SK-N-SH (cell line): ENCODE results near the gene FAM219A. TPM values are rescaled to one million over a fixed set of nuclear protein-coding genes. Genes with fewer than 3 reads are reported as not detected.
A peak's percentile ranks its signal among the peaks of the same experiment; 100 is the strongest.

Source experiments
- CTCF ChIA-PET: fragments of 300-600, 350-600 bp; formaldehyde crosslinking; extraction: SDS; loops from one replicate; lab custom pipeline; 2021; lab: Yijun Ruan, JAX
- POLR2A ChIA-PET: fragments of 350-600 bp; sonication (Branson Sonifier 250); formaldehyde crosslinking; extraction: SDS; loops from one replicate; lab custom pipeline; 2020; ENCODE audit warnings: antibody characterized with exemption, inconsistent platforms; lab: Yijun Ruan, JAX
- DNase-seq: peaks from one replicate; pipeline ENCODE4 v3.0.0; 2012
- H2AFZ ChIP-seq: fragments of 200-600 bp; sonication (generic); 2 replicates; pipeline ENCODE4 v1.8.1; 2016; ENCODE audit warnings: antibody characterized with exemption, mild to moderate bottlenecking, low read depth
- H3F3A ChIP-seq: fragments of 200-600 bp; sonication (generic); replicated peaks from 2 replicates; pipeline ENCODE3; 2016; ENCODE audit warnings: antibody characterized with exemption, mild to moderate bottlenecking; ENCODE audit not compliant: insufficient read depth
- H3K27ac ChIP-seq, 2 experiments: fragments of 200-500 bp in 1 of 2; fragments of 200-600 bp in 1 of 2; sonication (Bioruptor generic) in 1 of 2; sonication (generic), shearing (Covaris generic) in 1 of 2; 2 replicates each; pipeline versions ENCODE4 v1.5.1 to v1.6.1; 2014 to 2016; ENCODE audit warnings: low read depth in 2 of 2, inconsistent platforms in 1 of 2, low read length in 1 of 2, mild to moderate bottlenecking in 1 of 2, mixed read lengths in 1 of 2
- H3K27me3 ChIP-seq: fragments of 200-600 bp; sonication (generic), shearing (Covaris generic); 2 replicates; pipeline ENCODE4 v1.6.1; 2016; ENCODE audit warnings: mixed run types; ENCODE audit not compliant: insufficient read depth
- H3K36me3 ChIP-seq, 2 experiments: fragments of 200-500 bp in 1 of 2; fragments of 200-600 bp in 1 of 2; sonication (Bioruptor generic) in 1 of 2; sonication (generic) in 1 of 2; replicated peaks in 1 of 2; 2 replicates each; pipeline versions ENCODE3 to v1.5.1; 2014 to 2016; ENCODE audit warnings: low read length in 1 of 2, mild to moderate bottlenecking in 1 of 2; ENCODE audit not compliant: insufficient read depth in 2 of 2, control insufficient read depth in 1 of 2
- H3K4me1 ChIP-seq, 2 experiments: fragments of 200-500 bp in 1 of 2; fragments of 200-600 bp in 1 of 2; sonication (Bioruptor generic) in 1 of 2; sonication (generic), shearing (Covaris generic) in 1 of 2; 2 replicates each; pipeline versions ENCODE4 v1.5.1 to v1.6.1; 2014 to 2016; ENCODE audit warnings: low read depth in 1 of 2, low read length in 1 of 2, mixed run types in 1 of 2; ENCODE audit not compliant: insufficient read depth in 2 of 2, control insufficient read depth in 1 of 2
- H3K4me2 ChIP-seq: fragments of 200-600 bp; sonication (generic), shearing (Covaris generic); 2 replicates; pipeline ENCODE4 v1.6.1; 2017; ENCODE audit warnings: mixed run types
- H3K4me3 ChIP-seq, 2 experiments: fragments of 200-500 bp in 1 of 2; fragments of 200-600 bp in 1 of 2; sonication (Bioruptor generic) in 1 of 2; sonication (generic), shearing (Covaris generic) in 1 of 2; 2 replicates each; pipeline versions ENCODE4 v1.5.1 to v1.8.1; 2014 to 2016; ENCODE audit warnings: low read depth in 2 of 2, inconsistent platforms in 1 of 2, low read length in 1 of 2, mild to moderate bottlenecking in 1 of 2, mixed read lengths in 1 of 2, moderate library complexity in 1 of 2
- H3K79me2 ChIP-seq: fragments of 200-600 bp; sonication (generic); 2 replicates; pipeline ENCODE4 v1.8.1; 2017; ENCODE audit warnings: mild to moderate bottlenecking; ENCODE audit not compliant: insufficient read depth
- H3K9ac ChIP-seq: fragments of 200-600 bp; sonication (generic); 2 replicates; pipeline ENCODE4 v1.6.1; 2017; ENCODE audit warnings: mixed run types
- H3K9me2 ChIP-seq: fragments of 200-600 bp; sonication (generic); 2 replicates; pipeline ENCODE4 v1.6.1; 2017; ENCODE audit warnings: mixed run types
- H3K9me3 ChIP-seq: fragments of 200-600 bp; sonication (generic); 2 replicates; pipeline ENCODE4 v1.6.1; 2017; ENCODE audit warnings: mixed run types, mild to moderate bottlenecking, moderate library complexity
- H4K20me1 ChIP-seq: fragments of 200-600 bp; sonication (generic); 2 replicates; pipeline ENCODE4 v1.6.1; 2017; ENCODE audit warnings: mild to moderate bottlenecking, mixed run types; ENCODE audit not compliant: insufficient read depth
- EP300 ChIP-seq, 2 experiments: IDR thresholded peaks; 2 replicates each; pipeline versions ENCODE4 v1.4.0 to v1.6.1; 2012; ENCODE audit warnings: borderline replicate concordance in 1 of 2, low read depth in 1 of 2, low read length in 1 of 2
- FOSL2 ChIP-seq: IDR thresholded peaks from 2 replicates; pipeline ENCODE4 v1.4.0; 2012; ENCODE audit warnings: low read depth, mild to moderate bottlenecking, moderate library complexity, borderline replicate concordance
- JUND ChIP-seq: IDR thresholded peaks from 2 replicates; pipeline ENCODE4 v1.4.0; 2012
- MEF2A ChIP-seq: IDR thresholded peaks from 2 replicates; pipeline ENCODE4 v1.4.0; 2012; ENCODE audit warnings: low read depth, borderline replicate concordance
- RCOR1 ChIP-seq: fragments of 150-350 bp; IDR thresholded peaks from 2 replicates; pipeline ENCODE4 v1.6.1; 2017; ENCODE audit warnings: antibody characterized with exemption, low read length
- RXRA ChIP-seq: IDR thresholded peaks from 2 replicates; pipeline ENCODE4 v1.4.0; 2012; ENCODE audit warnings: low read depth, mild to moderate bottlenecking, borderline replicate concordance
- SMC3 ChIP-seq: IDR thresholded peaks from 2 replicates; pipeline ENCODE4 v1.6.1; 2012; ENCODE audit warnings: low read depth, low read length, improper control_type of control experiment
- USF1 ChIP-seq: IDR thresholded peaks from 2 replicates; pipeline ENCODE4 v1.4.0; 2012; ENCODE audit warnings: low read depth, borderline replicate concordance
- WGBS: methylation state at CpG from one replicate; pipeline ENCODE4 v1.1.6; 2017; ENCODE audit warnings: low lambda C conversion rate; 5-methylcytosine and 5-hydroxymethylcytosine counted together
- polyA plus RNA-seq, 3 experiments: library from polyadenylated mRNA; depleted of rRNA; stranded (reverse); fragments of >200 nt; gene quantifications; 2 replicates each; pipeline ENCODE4 v1.2.3, GENCODE V29; 2012
- TF ChIP-seq, protein P1 (sequence below): fragments of 200-600 bp; sonication (generic); IDR thresholded peaks from 2 replicates; pipeline ENCODE4 v1.6.1; 2017; ENCODE audit warnings: antibody characterized with exemption, mild to moderate bottlenecking, moderate library complexity
- TF ChIP-seq, protein P2 (sequence below): IDR thresholded peaks from 2 replicates; pipeline ENCODE4 v1.4.0; 2012; ENCODE audit warnings: low read depth, borderline replicate concordance

Gene FAM219A
- polyA plus RNA-seq, 1 of the 3 experiments (the other 2 are of a cell fraction), result 15.7 TPM

DNA sequence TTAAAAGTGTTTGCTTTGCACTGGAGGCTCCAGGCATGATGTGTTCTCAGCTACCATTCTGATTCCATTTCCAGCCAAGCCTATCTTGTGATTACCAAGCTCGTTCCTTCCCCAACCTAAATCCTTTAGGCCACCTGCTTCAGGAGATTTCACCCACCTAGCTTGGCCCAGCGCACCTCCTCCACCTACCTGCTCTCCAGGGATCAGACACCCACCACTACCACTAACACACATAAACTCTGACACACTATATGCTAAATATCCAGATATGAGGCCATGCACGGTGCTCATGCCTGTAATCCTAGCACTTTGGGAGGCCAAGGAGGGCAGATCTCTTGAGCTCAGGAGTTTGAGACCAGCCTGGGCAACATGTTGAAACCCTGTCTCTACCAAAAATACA lies 84.0 kb downstream of the FAM219A start (continued):
- no peak for TF ChIP-seq MEF2A
- TF ChIP-seq JUND, result no peak
- no peak for TF ChIP-seq USF1
- TF ChIP-seq FOSL2, result no peak

GRCh38 chr9:34373749-34374148 lies 84.6 kb downstream of the FAM219A start:
- ChIA-PET CTCF (interaction anchor here (0.9 to 8.0 kb wide), 7 partner anchors 9 to 218 kb away, joined by 3 to 149 read pairs (median 4); no protein-coding TSS in a partner anchor), POLR2A (interaction anchor here (0.9 kb wide), 2 partner anchors 28 to 195 kb away, joined by 3 read pairs; partner anchors contain the start of gene UBAP1)
- Histone ChIP-seq H3K4me2 (no peak overlapping the region), H3K9me3 (no peaks in the 10 kb centered on the region), H3K9me2 (no peaks in the 10 kb centered on the region), H3K9ac (no peak overlapping the region), H3K27ac (peak overlapping the region in 1 of 2 experiments; percentile 51; a peak in 1 of 4 replicates), H3K4me3 (no peak overlapping the region), H2AFZ (no peak overlapping the region), H3K4me1 (peaks cover 0 to 33% of the 10 kb centered on the region in 2 experiments; a peak in 2 of 4 replicates), H3K36me3 (peaks cover 0 to 5% of the 10 kb centered on the region in 2 experiments), H3K79me2 (no peaks in the 10 kb centered on the region), H4K20me1 (no peaks in the 10 kb centered on the region), H3F3A (peaks cover 4% of the 10 kb centered on the region), H3K27me3 (no peaks in the 10 kb centered on the region)
- DNase-seq, result peak; percentile 51
- WGBS, result 92% methylated on average over 2 of the region's 2 CpGs
- TF ChIP-seq RXRA (no peak), RCOR1 (0 out of 2 replicates have a peak, but pooled peaks have one; percentile 24), FOSL2 (no peak), SMC3 (no peak), EP300 (IDR thresholded peaks at IDR 0.05; ENCODE audit: borderline replicate concordance in 1 of 2, low read depth in 1 of 2, low read length in 1 of 2) (peak in 1 of 2 experiments; percentile 72; a peak in 2 of 4 replicates)
- TF ChIP-seq, protein P1, sequence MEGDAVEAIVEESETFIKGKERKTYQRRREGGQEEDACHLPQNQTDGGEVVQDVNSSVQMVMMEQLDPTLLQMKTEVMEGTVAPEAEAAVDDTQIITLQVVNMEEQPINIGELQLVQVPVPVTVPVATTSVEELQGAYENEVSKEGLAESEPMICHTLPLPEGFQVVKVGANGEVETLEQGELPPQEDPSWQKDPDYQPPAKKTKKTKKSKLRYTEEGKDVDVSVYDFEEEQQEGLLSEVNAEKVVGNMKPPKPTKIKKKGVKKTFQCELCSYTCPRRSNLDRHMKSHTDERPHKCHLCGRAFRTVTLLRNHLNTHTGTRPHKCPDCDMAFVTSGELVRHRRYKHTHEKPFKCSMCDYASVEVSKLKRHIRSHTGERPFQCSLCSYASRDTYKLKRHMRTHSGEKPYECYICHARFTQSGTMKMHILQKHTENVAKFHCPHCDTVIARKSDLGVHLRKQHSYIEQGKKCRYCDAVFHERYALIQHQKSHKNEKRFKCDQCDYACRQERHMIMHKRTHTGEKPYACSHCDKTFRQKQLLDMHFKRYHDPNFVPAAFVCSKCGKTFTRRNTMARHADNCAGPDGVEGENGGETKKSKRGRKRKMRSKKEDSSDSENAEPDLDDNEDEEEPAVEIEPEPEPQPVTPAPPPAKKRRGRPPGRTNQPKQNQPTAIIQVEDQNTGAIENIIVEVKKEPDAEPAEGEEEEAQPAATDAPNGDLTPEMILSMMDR, result no peak
- TF ChIP-seq, protein P2, sequence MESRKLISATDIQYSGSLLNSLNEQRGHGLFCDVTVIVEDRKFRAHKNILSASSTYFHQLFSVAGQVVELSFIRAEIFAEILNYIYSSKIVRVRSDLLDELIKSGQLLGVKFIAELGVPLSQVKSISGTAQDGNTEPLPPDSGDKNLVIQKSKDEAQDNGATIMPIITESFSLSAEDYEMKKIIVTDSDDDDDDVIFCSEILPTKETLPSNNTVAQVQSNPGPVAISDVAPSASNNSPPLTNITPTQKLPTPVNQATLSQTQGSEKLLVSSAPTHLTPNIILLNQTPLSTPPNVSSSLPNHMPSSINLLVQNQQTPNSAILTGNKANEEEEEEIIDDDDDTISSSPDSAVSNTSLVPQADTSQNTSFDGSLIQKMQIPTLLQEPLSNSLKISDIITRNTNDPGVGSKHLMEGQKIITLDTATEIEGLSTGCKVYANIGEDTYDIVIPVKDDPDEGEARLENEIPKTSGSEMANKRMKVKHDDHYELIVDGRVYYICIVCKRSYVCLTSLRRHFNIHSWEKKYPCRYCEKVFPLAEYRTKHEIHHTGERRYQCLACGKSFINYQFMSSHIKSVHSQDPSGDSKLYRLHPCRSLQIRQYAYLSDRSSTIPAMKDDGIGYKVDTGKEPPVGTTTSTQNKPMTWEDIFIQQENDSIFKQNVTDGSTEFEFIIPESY, result no peak
